IPS-18c (cell line): ENCODE results near the gene SETDB2.

Experiments
- H3K4me3 ChIP-seq: 2 replicates; pipeline ENCODE4 v1.7.0; 2013; ENCODE audit warnings: low read depth, mild to moderate bottlenecking, low read length, moderate library complexity; ENCODE audit not compliant: insufficient read depth
- H3K9me3 ChIP-seq: one replicate; pipeline ENCODE4 v1.6.1; 2013; ENCODE audit warnings: mild to moderate bottlenecking, low read length, moderate library complexity; ENCODE audit not compliant: control insufficient read depth, insufficient read depth

The SETDB2 gene

GRCh38 chr13:49498206-49498605 is 54.1 kb downstream of the SETDB2 start:
- Histone ChIP-seq H3K4me3 (no peak overlapping the region), H3K9me3 (no peaks in the 10 kb centered on the region)

- no peak overlapping the region for H3K4me3 ChIP-seq
- H3K9me3 ChIP-seq: no peaks in the 10 kb centered on the region
Measured at GRCh38 chr13:49499889-49500660, 56.0 kb downstream of the SETDB2 start.

- H3K9me3 ChIP-seq: no peaks in the 10 kb centered on the region
- H3K4me3 ChIP-seq: no peak overlapping the region
Measured at GRCh38 chr13:49502954-49503353, 58.9 kb downstream of the SETDB2 start.

GRCh38 chr13:49503951-49504350 is 59.9 kb downstream of the SETDB2 start:
- no peaks in the 10 kb centered on the region for H3K9me3 ChIP-seq

GRCh38 chr13:49512578-49512977 is 68.5 kb downstream of the SETDB2 start:
- no peaks in the 10 kb centered on the region for H3K9me3 ChIP-seq
- no peak overlapping the region for H3K4me3 ChIP-seq

More at GRCh38 chr13:49503951-49504350, 59.9 kb downstream of the SETDB2 start:
- no peak overlapping the region for H3K4me3 ChIP-seq

- Histone ChIP-seq H3K4me3 (no peak overlapping the region), H3K9me3 (no peaks in the 10 kb centered on the region)
Measured at GRCh38 chr13:49516467-49516866, 72.4 kb downstream of the SETDB2 start.

GRCh38 chr13:49517461-49517860 is 73.4 kb downstream of the SETDB2 start:
- Histone ChIP-seq H3K9me3 (no peaks in the 10 kb centered on the region), H3K4me3 (no peak overlapping the region)

- H3K9me3 ChIP-seq: no peaks in the 10 kb centered on the region
- no peak overlapping the region for H3K4me3 ChIP-seq
Measured at GRCh38 chr13:49521224-49521623, 77.2 kb downstream of the SETDB2 start.

GRCh38 chr13:49524740-49525501 is 80.8 kb downstream of the SETDB2 start:
- Histone ChIP-seq H3K4me3 (no peak overlapping the region), H3K9me3 (no peaks in the 10 kb centered on the region)

- H3K9me3 ChIP-seq: no peaks in the 10 kb centered on the region
- no peak overlapping the region for H3K4me3 ChIP-seq
Measured at GRCh38 chr13:49527123-49527522, 83.0 kb downstream of the SETDB2 start.

GRCh38 chr13:49528161-49528560 is 84.1 kb downstream of the SETDB2 start:
- Histone ChIP-seq H3K4me3 (no peak overlapping the region), H3K9me3 (no peaks in the 10 kb centered on the region)

GRCh38 chr13:49530457-49530856 is 86.4 kb downstream of the SETDB2 start:
- H3K4me3 ChIP-seq: no peak overlapping the region

GRCh38 chr13:49532593-49532992 is 88.5 kb downstream of the SETDB2 start:
- Histone ChIP-seq H3K4me3 (no peak overlapping the region), H3K9me3 (no peaks in the 10 kb centered on the region)

More at GRCh38 chr13:49530457-49530856, 86.4 kb downstream of the SETDB2 start:
- no peaks in the 10 kb centered on the region for H3K9me3 ChIP-seq

GRCh38 chr13:49533011-49533410 is 88.9 kb downstream of the SETDB2 start:
- H3K9me3 ChIP-seq: no peaks in the 10 kb centered on the region
- H3K4me3 ChIP-seq: no peak overlapping the region

- Histone ChIP-seq H3K4me3 (no peak overlapping the region), H3K9me3 (no peaks in the 10 kb centered on the region)
Measured at GRCh38 chr13:49533591-49534269, 89.7 kb downstream of the SETDB2 start.

- no peak overlapping the region for H3K4me3 ChIP-seq
- no peaks in the 10 kb centered on the region for H3K9me3 ChIP-seq
Measured at GRCh38 chr13:49536144-49536873, 92.2 kb downstream of the SETDB2 start.

GRCh38 chr13:49538404-49538803 is 94.3 kb downstream of the SETDB2 start:
- H3K9me3 ChIP-seq: no peaks in the 10 kb centered on the region

More at GRCh38 chr13:49538404-49538803, 94.3 kb downstream of the SETDB2 start:
- no peak overlapping the region for H3K4me3 ChIP-seq
